ENCODE results near the gene BBS9.
"Not testable (repeated sequence)": the region's sequence is repeated elsewhere in the genome, so short reads cannot be mapped to it uniquely, and the experiment has no call there.

BBS9 gene

GRCh38 chr7:33477719-33478480 is 348.5 kb downstream of the BBS9 start:
- no peak for DNase-seq (ENCODE audit: insufficient read length, low spot score)
- FAIRE-seq: no peak

- DNase-seq (ENCODE audit: insufficient read length, low spot score); FAIRE-seq: not testable (repeated sequence)
Measured at GRCh38 chr7:33484476-33484875, 355.1 kb downstream of the BBS9 start.

- no peak for FAIRE-seq
- DNase-seq (ENCODE audit: insufficient read length, low spot score): peak; percentile 7
Measured at GRCh38 chr7:33485747-33486493, 356.6 kb downstream of the BBS9 start.

GRCh38 chr7:33486633-33487032 is 357.3 kb downstream of the BBS9 start:
- FAIRE-seq (no peak), DNase-seq (ENCODE audit: insufficient read length, low spot score) (no peak)

- FAIRE-seq: no peak
Measured at GRCh38 chr7:33487998-33488682, 358.8 kb downstream of the BBS9 start.

GRCh38 chr7:33494474-33494873 is 365.1 kb downstream of the BBS9 start:
- no peak for DNase-seq (ENCODE audit: insufficient read length, low spot score)

More at GRCh38 chr7:33487998-33488682, 358.8 kb downstream of the BBS9 start:
- DNase-seq (ENCODE audit: insufficient read length, low spot score): no peak

GRCh38 chr7:33495207-33495606 is 365.8 kb downstream of the BBS9 start:
- peak; percentile 10 for DNase-seq (ENCODE audit: insufficient read length, low spot score)
- peak; percentile 16 for FAIRE-seq

More at GRCh38 chr7:33494474-33494873, 365.1 kb downstream of the BBS9 start:
- FAIRE-seq: no peak

- no peak for FAIRE-seq
- no peak for DNase-seq (ENCODE audit: insufficient read length, low spot score)
Measured at GRCh38 chr7:33497051-33497450, 367.7 kb downstream of the BBS9 start.

- no peak for DNase-seq (ENCODE audit: insufficient read length, low spot score)
- no peak for FAIRE-seq
Measured at GRCh38 chr7:33500703-33501701, 371.6 kb downstream of the BBS9 start.

- DNase-seq (ENCODE audit: insufficient read length, low spot score): no peak
- no peak for FAIRE-seq
Measured at GRCh38 chr7:33503014-33503413, 373.6 kb downstream of the BBS9 start.

GRCh38 chr7:33503736-33504135 is 374.4 kb downstream of the BBS9 start:
- FAIRE-seq (no peak), DNase-seq (ENCODE audit: insufficient read length, low spot score) (no peak)

GRCh38 chr7:33504266-33504665 is 374.9 kb downstream of the BBS9 start:
- DNase-seq (ENCODE audit: insufficient read length, low spot score): no peak
- FAIRE-seq: no peak

GRCh38 chr7:33509206-33509605 is 379.8 kb downstream of the BBS9 start:
- no peak for DNase-seq (ENCODE audit: insufficient read length, low spot score)
- FAIRE-seq: no peak

GRCh38 chr7:33511778-33512177 is 382.4 kb downstream of the BBS9 start:
- FAIRE-seq (no peak), DNase-seq (ENCODE audit: insufficient read length, low spot score) (no peak)

- DNase-seq (ENCODE audit: insufficient read length, low spot score) (no peak), FAIRE-seq (no peak)
Measured at GRCh38 chr7:33516568-33516967, 387.2 kb downstream of the BBS9 start.

GRCh38 chr7:33517191-33517590 is 387.8 kb downstream of the BBS9 start:
- FAIRE-seq (no peak), DNase-seq (ENCODE audit: insufficient read length, low spot score) (no peak)

- not testable (repeated sequence) for DNase-seq (ENCODE audit: insufficient read length, low spot score); FAIRE-seq
Measured at GRCh38 chr7:33527008-33527407, 397.6 kb downstream of the BBS9 start.

GRCh38 chr7:33527613-33528012 is 398.2 kb downstream of the BBS9 start:
- not testable (repeated sequence) for DNase-seq (ENCODE audit: insufficient read length, low spot score); FAIRE-seq

- no peak for DNase-seq (ENCODE audit: insufficient read length, low spot score)
- no peak for FAIRE-seq
Measured at GRCh38 chr7:33529070-33529469, 399.7 kb downstream of the BBS9 start.

- FAIRE-seq (no peak), DNase-seq (ENCODE audit: insufficient read length, low spot score) (no peak)
Measured at GRCh38 chr7:33530664-33531063, 401.3 kb downstream of the BBS9 start.
